OCI-LY1 (cell line): ENCODE data around the gene PTPRN2.

ENCODE experiments used
- H2AFZ ChIP-seq: fragments of 200-600 bp; sonication (generic), shearing (Covaris generic); 2 replicates; pipeline ENCODE4 v1.6.0; 2014; ENCODE audit warnings: antibody characterized with exemption, mild to moderate bottlenecking, low read length
- H3F3A ChIP-seq: fragments of 200-600 bp; sonication (generic), shearing (Covaris generic); 2 replicates; pipeline ENCODE4 v1.6.0; 2014; ENCODE audit warnings: mild to moderate bottlenecking, antibody characterized with exemption, low read length, moderate library complexity; ENCODE audit not compliant: insufficient read depth
- H3K27ac ChIP-seq: fragments of 200-600 bp; sonication (generic); 2 replicates; pipeline ENCODE4 v1.5.1; 2014; ENCODE audit warnings: low read length, mixed run types, mild to moderate bottlenecking, low read depth; ENCODE audit not compliant: poor library complexity, severe bottlenecking
- H3K27me3 ChIP-seq: fragments of 200-600 bp; sonication (generic); 2 replicates; pipeline ENCODE4 v1.6.0; 2014; ENCODE audit warnings: antibody characterized with exemption, mild to moderate bottlenecking, low read length, moderate library complexity; ENCODE audit not compliant: insufficient read depth
- H3K36me3 ChIP-seq: fragments of 200-600 bp; sonication (generic); 2 replicates; pipeline ENCODE4 v1.6.1; 2014; ENCODE audit warnings: mild to moderate bottlenecking, antibody characterized with exemption, low read length, moderate library complexity, mixed read lengths; ENCODE audit not compliant: insufficient read depth
- H3K4me1 ChIP-seq: fragments of 200-600 bp; sonication (generic); 2 replicates; pipeline ENCODE4 v1.5.1; 2014; ENCODE audit warnings: mild to moderate bottlenecking, low read length, moderate library complexity; ENCODE audit not compliant: insufficient read depth, severe bottlenecking
- H3K4me2 ChIP-seq: fragments of 200-600 bp; sonication (generic), shearing (Covaris generic); 2 replicates; pipeline ENCODE4 v1.6.1; 2014; ENCODE audit warnings: low read length
- H3K4me3 ChIP-seq: fragments of 200-600 bp; sonication (generic); 2 replicates; pipeline ENCODE4 v1.5.1; 2014; ENCODE audit warnings: low read length, low read depth, mild to moderate bottlenecking, mixed read lengths; ENCODE audit not compliant: poor library complexity, severe bottlenecking
- H3K79me2 ChIP-seq: fragments of 200-600 bp; shearing (Covaris generic); 2 replicates; pipeline ENCODE4 v1.6.1; 2016; ENCODE audit warnings: mixed run types, low read length, mixed read lengths; ENCODE audit not compliant: insufficient read depth
- H3K9ac ChIP-seq: fragments of 200-600 bp; sonication (generic), shearing (Covaris generic); 2 replicates; pipeline ENCODE4 v1.6.1; 2014; ENCODE audit warnings: mild to moderate bottlenecking, low read length, mixed read lengths
- H3K9me2 ChIP-seq: fragments of 200-600 bp; sonication (generic), shearing (Covaris generic); 2 replicates; pipeline ENCODE4 v1.6.1; 2014; ENCODE audit warnings: low read depth, mild to moderate bottlenecking, low read length, mixed read lengths
- H3K9me3 ChIP-seq: fragments of 200-600 bp; shearing (Covaris generic); 2 replicates; pipeline ENCODE4 v1.6.1; 2014; ENCODE audit warnings: low read length, mixed read lengths
- H4K20me1 ChIP-seq: fragments of 200-600 bp; sonication (generic), shearing (Covaris generic); 2 replicates; pipeline ENCODE4 v1.6.0; 2016; ENCODE audit warnings: mild to moderate bottlenecking, low read length; ENCODE audit not compliant: insufficient read depth
- CTCF ChIP-seq: fragments of 200-600 bp; sonication (generic), shearing (Covaris generic); IDR thresholded peaks from 2 replicates; pipeline ENCODE4 v1.5.1; 2017; ENCODE audit warnings: mild to moderate bottlenecking, antibody characterized with exemption, low read length, moderate library complexity, mixed read lengths
- EZH2 ChIP-seq: fragments of 200-600 bp; sonication (generic), shearing (Covaris generic); IDR thresholded peaks from 2 replicates; pipeline ENCODE4 v1.8.0; 2017; ENCODE audit warnings: borderline replicate concordance, mixed run types, mild to moderate bottlenecking, antibody characterized with exemption, low read length, moderate library complexity, mixed read lengths

Gene PTPRN2

GRCh38 chr7:157590526-157590925 is 997.1 kb downstream of the PTPRN2 start:
- Histone ChIP-seq H3K4me2 (no peak overlapping the region), H4K20me1 (no peaks in the 10 kb centered on the region), H3K9me2 (no peaks in the 10 kb centered on the region), H2AFZ (no peak overlapping the region), H3K4me1 (no peaks in the 10 kb centered on the region), H3K79me2 (no peaks in the 10 kb centered on the region), H3K36me3 (no peaks in the 10 kb centered on the region), H3K4me3 (no peak overlapping the region), H3K9ac (no peak overlapping the region), H3K27ac (no peak overlapping the region), H3K9me3 (no peaks in the 10 kb centered on the region), H3K27me3 (0 out of 2 replicates have a peak, but pooled peaks cover 5% of the 10 kb centered on the region), H3F3A (no peaks in the 10 kb centered on the region)
- TF ChIP-seq CTCF (no peak), EZH2 (no peak)

GRCh38 chr7:157589680-157590079 is 997.9 kb downstream of the PTPRN2 start:
- Histone ChIP-seq H3K79me2 (no peaks in the 10 kb centered on the region), H2AFZ (no peak overlapping the region), H3K27me3 (0 out of 2 replicates have a peak, but pooled peaks cover 7% of the 10 kb centered on the region), H3K4me2 (no peak overlapping the region), H3K36me3 (no peaks in the 10 kb centered on the region), H3K9ac (no peak overlapping the region), H4K20me1 (no peaks in the 10 kb centered on the region), H3K9me2 (no peaks in the 10 kb centered on the region), H3K9me3 (no peaks in the 10 kb centered on the region), H3F3A (no peaks in the 10 kb centered on the region), H3K4me3 (no peak overlapping the region), H3K27ac (no peak overlapping the region), H3K4me1 (no peaks in the 10 kb centered on the region)
- no peak for TF ChIP-seq CTCF
- no peak for TF ChIP-seq EZH2

GRCh38 chr7:157587805-157588560 is 999.6 kb downstream of the PTPRN2 start:
- Histone ChIP-seq H3K36me3 (no peaks in the 10 kb centered on the region), H3K79me2 (no peaks in the 10 kb centered on the region), H2AFZ (no peak overlapping the region), H3F3A (no peaks in the 10 kb centered on the region), H3K4me2 (no peak overlapping the region), H3K27me3 (0 out of 2 replicates have a peak, but pooled peaks cover 8% of the 10 kb centered on the region), H3K9me2 (no peaks in the 10 kb centered on the region), H3K27ac (no peak overlapping the region), H3K9me3 (no peaks in the 10 kb centered on the region), H3K4me1 (no peaks in the 10 kb centered on the region), H4K20me1 (no peaks in the 10 kb centered on the region), H3K9ac (no peak overlapping the region), H3K4me3 (no peak overlapping the region)
- TF ChIP-seq CTCF (no peak), EZH2 (no peak)
